Measurements from ENCODE around the gene RNU2-1. TPM values are rescaled to one million over a fixed set of nuclear protein-coding genes. Genes with fewer than 3 reads are reported as not detected.

Gene RNU2-1
- total and polyA plus RNA-seq, 2 of the 13 experiments (the other 11 are each of a cell fraction or from before 2014, with no cell fraction given) = not detected

GRCh38 chr17:43216369-43216761 is 17.4 kb downstream of the RNU2-1 start:
- ATAC-seq (peak; percentile 45), FAIRE-seq (no peak), DNase-seq (ENCODE audit: low spot score) (no peak)
- WGBS (ENCODE audit: low lambda C conversion rate) = 24% methylated on average over 4 of the region's 4 CpGs
- POLR2A ChIA-PET = interaction anchor here (1.1 to 7.6 kb wide), 20 partner anchors 10 to 218 kb away, joined by 3 to 177 read pairs (median 12); partner anchors contain the start of genes NBR1 and RPL27
- Histone ChIP-seq H3K79me2 (ENCODE audit: insufficient read depth, low read length) (peaks cover 24% of the 10 kb centered on the region), H3K4me1 (ENCODE audit: insufficient read depth, low read length) (peaks cover 76% of the 10 kb centered on the region), H3K27me3 (ENCODE audit: control insufficient read depth in 1 of 2, insufficient read depth in 2 of 2, low read length in 2 of 2) (no peaks in the 10 kb centered on the region; a peak in 1 of 5 replicates), H3K4me3 (replicated peaks in 1 of 3; ENCODE audit: insufficient read depth in 1 of 3, low read depth in 2 of 3, low read length in 3 of 3) (peak overlapping the region in 1 of 3 experiments; percentile 18; a peak in 2 of 6 replicates), H3K9ac (ENCODE audit: insufficient read depth, low read depth, low read length) (peak overlapping the region; percentile 36), H3K27ac (ENCODE audit: extremely low read length, insufficient read depth, low read length) (peak overlapping the region; percentile 94), H3K36me3 (replicated peaks in 1 of 2; ENCODE audit: control insufficient read depth in 1 of 2, insufficient read depth in 2 of 2, low read length in 2 of 2) (peaks cover 6 to 36% of the 10 kb centered on the region in 2 experiments), H2AFZ (ENCODE audit: low read length) (no peak overlapping the region), H3K4me2 (ENCODE audit: low read depth, low read length) (peak overlapping the region; percentile 60), H3K9me3 (ENCODE audit: low read length) (no peaks in the 10 kb centered on the region), H4K20me1 (ENCODE audit: insufficient read depth, low read length) (no peaks in the 10 kb centered on the region)
- BruUV-seq (replicated peaks) = TSS peak; percentile 60
- in situ Hi-C loops (cut with HindIII; ENCODE audit: extremely low pct_ligation_motif_present, low pct_unique_long_range_greater_than_20kb) (no loop called here), intact Hi-C loops (cut with micrococcal nuclease; ENCODE audit: unreplicated experiment) (loop anchor here (2.0 kb wide), 1 partner anchor 46 kb away; the partner anchor contains the start of gene NBR1)
- CTCF ChIA-PET (ENCODE audit: low intra/inter-chr PET ratio, low total read pairs) = no interaction called here
- TF ChIP-seq HNRNPL (IDR thresholded peaks at IDR 0.05; ENCODE audit: low read depth, low read length) (0 out of 2 replicates have a peak, but pooled peaks have one; percentile 20), KDM2A (CRISPR knock-in tag; IDR thresholded peaks at IDR 0.05; ENCODE audit: borderline replicate concordance, low read depth) (0 out of 2 replicates have a peak, but pooled peaks have one; percentile 4), SSRP1 (CRISPR knock-in tag; IDR thresholded peaks at IDR 0.05) (peak; percentile 88), CHD4 (IDR thresholded peaks at IDR 0.05; ENCODE audit: borderline replicate concordance, low read length) (0 out of 2 replicates have a peak, but pooled peaks have one; percentile 26), ZNF589 (CRISPR knock-in tag; conservative IDR thresholded peaks at IDR 0.05) (peak; percentile 0; the same call in 1 of the 2 replicates), EEA1 (CRISPR knock-in tag; IDR thresholded peaks at IDR 0.05; ENCODE audit: borderline replicate concordance) (peak; percentile 13; the same call in 1 of the 2 replicates), ZBTB38 (CRISPR knock-in tag; IDR thresholded peaks at IDR 0.05) (no peak), PHF20 (CRISPR knock-in tag; IDR thresholded peaks at IDR 0.05) (0 out of 2 replicates have a peak, but pooled peaks have one; percentile 19), IRX3 (CRISPR knock-in tag; IDR thresholded peaks at IDR 0.05; ENCODE audit: borderline replicate concordance, low read depth) (peak; percentile 44; the same call in 1 of the 2 replicates), YY1 (IDR thresholded peaks at IDR 0.05; ENCODE audit: insufficient read depth, insufficient replicate concordance, low read depth, low read length) (no peak), SAFB2 (CRISPR knock-in tag; IDR thresholded peaks at IDR 0.05; ENCODE audit: borderline replicate concordance, low read depth) (peak; percentile 3; the same call in 1 of the 2 replicates), PAF1 (CRISPR knock-in tag; IDR thresholded peaks at IDR 0.05) (0 out of 2 replicates have a peak, but pooled peaks have one; percentile 70)
- TF ChIP-seq, protein P1, sequence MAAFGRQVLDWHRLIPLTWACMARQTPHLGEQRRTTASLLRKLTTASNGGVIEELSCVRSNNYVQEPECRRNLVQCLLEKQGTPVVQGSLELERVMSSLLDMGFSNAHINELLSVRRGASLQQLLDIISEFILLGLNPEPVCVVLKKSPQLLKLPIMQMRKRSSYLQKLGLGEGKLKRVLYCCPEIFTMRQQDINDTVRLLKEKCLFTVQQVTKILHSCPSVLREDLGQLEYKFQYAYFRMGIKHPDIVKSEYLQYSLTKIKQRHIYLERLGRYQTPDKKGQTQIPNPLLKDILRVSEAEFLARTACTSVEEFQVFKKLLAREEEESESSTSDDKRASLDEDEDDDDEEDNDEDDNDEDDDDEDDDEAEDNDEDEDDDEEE (CRISPR knock-in tag; IDR thresholded peaks at IDR 0.05) = 0 out of 2 replicates have a peak, but pooled peaks have one; percentile 4
- TF ChIP-seq, protein P2, sequence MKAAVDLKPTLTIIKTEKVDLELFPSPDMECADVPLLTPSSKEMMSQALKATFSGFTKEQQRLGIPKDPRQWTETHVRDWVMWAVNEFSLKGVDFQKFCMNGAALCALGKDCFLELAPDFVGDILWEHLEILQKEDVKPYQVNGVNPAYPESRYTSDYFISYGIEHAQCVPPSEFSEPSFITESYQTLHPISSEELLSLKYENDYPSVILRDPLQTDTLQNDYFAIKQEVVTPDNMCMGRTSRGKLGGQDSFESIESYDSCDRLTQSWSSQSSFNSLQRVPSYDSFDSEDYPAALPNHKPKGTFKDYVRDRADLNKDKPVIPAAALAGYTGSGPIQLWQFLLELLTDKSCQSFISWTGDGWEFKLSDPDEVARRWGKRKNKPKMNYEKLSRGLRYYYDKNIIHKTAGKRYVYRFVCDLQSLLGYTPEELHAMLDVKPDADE (CRISPR knock-in tag; IDR thresholded peaks at IDR 0.05) = no peak
- TF ChIP-seq, protein P3, sequence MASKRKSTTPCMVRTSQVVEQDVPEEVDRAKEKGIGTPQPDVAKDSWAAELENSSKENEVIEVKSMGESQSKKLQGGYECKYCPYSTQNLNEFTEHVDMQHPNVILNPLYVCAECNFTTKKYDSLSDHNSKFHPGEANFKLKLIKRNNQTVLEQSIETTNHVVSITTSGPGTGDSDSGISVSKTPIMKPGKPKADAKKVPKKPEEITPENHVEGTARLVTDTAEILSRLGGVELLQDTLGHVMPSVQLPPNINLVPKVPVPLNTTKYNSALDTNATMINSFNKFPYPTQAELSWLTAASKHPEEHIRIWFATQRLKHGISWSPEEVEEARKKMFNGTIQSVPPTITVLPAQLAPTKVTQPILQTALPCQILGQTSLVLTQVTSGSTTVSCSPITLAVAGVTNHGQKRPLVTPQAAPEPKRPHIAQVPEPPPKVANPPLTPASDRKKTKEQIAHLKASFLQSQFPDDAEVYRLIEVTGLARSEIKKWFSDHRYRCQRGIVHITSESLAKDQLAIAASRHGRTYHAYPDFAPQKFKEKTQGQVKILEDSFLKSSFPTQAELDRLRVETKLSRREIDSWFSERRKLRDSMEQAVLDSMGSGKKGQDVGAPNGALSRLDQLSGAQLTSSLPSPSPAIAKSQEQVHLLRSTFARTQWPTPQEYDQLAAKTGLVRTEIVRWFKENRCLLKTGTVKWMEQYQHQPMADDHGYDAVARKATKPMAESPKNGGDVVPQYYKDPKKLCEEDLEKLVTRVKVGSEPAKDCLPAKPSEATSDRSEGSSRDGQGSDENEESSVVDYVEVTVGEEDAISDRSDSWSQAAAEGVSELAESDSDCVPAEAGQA (IDR thresholded peaks at IDR 0.05; ENCODE audit: low read depth) = no peak
- TF ChIP-seq, protein P3 (CRISPR knock-in tag; IDR thresholded peaks at IDR 0.05; ENCODE audit: borderline replicate concordance) = 0 out of 2 replicates have a peak, but pooled peaks have one; percentile 46
